Mononuclear cell (primary cell): Measurements from ENCODE around the gene ANO2. TPM values are rescaled to one million over a fixed set of nuclear protein-coding genes. Genes with fewer than 3 reads are reported as not detected.
"Not testable (repeated sequence)": the region's sequence is repeated elsewhere in the genome, so short reads cannot be mapped to it uniquely, and the experiment has no call there.

Experiments used
- H3K27me3 ChIP-seq: 2 replicates; pipeline ENCODE4 v1.6.0; 2011; ENCODE audit warnings: low read length, control low read depth; ENCODE audit not compliant: insufficient read depth
- H3K4me1 ChIP-seq: 2 replicates; pipeline ENCODE4 v1.5.1; 2011; ENCODE audit warnings: mild to moderate bottlenecking, low read length, control low read depth; ENCODE audit not compliant: insufficient read depth
- H3K4me3 ChIP-seq: 2 replicates; pipeline ENCODE4 v1.5.1; 2011; ENCODE audit warnings: mild to moderate bottlenecking, low read length, moderate library complexity
- H3K9me3 ChIP-seq: 2 replicates; pipeline ENCODE4 v1.5.1; 2011; ENCODE audit warnings: low read depth, mild to moderate bottlenecking, control low read depth, low read length
- total RNA-seq: library from RNA; depleted of rRNA; stranded (reverse); fragments of >200 nt; gene quantifications from one replicate; pipeline ENCODE4 v1.2.3, GENCODE V29; 2012

Gene ANO2
- total RNA-seq, 1 donor, result 0.31 TPM

DNA sequence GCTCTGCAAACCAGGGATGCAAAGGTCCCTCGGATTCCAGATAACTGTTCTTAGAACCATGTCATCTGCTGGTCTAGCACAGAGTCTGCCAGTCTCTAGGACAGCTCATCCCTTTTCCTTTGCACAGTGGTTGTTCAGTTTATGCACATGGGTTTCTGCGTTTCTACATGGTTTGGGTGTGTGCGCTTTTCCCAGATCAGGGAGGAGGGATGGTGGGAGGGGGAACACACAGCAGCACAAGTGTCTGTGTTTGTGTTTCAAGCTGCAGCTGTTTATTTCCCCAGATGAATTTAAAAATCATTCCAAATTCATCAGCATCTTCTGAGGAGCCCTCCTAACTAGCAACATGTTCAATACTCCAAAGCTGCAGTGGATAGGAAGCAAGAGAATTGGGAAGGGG, 45.4 kb downstream of the ANO2 start:
- Histone ChIP-seq H3K4me1 (no peaks in the 10 kb centered on the region), H3K4me3 (no peak overlapping the region), H3K9me3 (no peaks in the 10 kb centered on the region)

DNA sequence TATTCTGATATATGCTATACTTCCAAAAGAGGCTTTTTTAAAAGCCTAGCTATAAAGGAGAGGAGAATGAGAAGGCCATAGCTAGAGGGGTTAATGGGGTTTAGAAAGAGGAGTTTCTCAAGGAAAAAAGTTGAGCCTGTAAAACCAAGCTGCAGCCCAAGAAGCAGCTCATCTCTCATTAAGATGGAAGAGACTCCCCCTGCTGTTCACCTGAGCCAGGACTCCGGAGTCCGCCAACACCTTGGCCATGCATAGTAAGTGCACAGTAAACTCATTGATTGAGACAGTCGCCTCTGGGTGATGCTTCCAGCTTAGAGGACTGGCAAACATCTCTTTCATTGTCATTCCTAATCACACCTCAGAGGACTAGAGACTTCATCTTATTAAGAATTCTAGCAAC, 46.2 kb downstream of the ANO2 start:
- no peaks in the 10 kb centered on the region for H3K4me1 ChIP-seq

More for the DNA sequence above, 45.4 kb downstream of the ANO2 start:
- H3K27me3 ChIP-seq, result no peaks in the 10 kb centered on the region

GRCh38 chr12:5889381-5890047, 55.5 kb downstream of the ANO2 start:
- H3K4me1 ChIP-seq, result peaks cover 6% of the 10 kb centered on the region
- no peaks in the 10 kb centered on the region for H3K9me3 ChIP-seq
- H3K27me3 ChIP-seq, result peaks cover 21% of the 10 kb centered on the region
- no peak overlapping the region for H3K4me3 ChIP-seq

More for the DNA sequence above, 46.2 kb downstream of the ANO2 start:
- H3K27me3 ChIP-seq, result no peaks in the 10 kb centered on the region
- H3K4me3 ChIP-seq, result no peak overlapping the region
- no peaks in the 10 kb centered on the region for H3K9me3 ChIP-seq

- peaks cover 24% of the 10 kb centered on the region for H3K27me3 ChIP-seq
- no peaks in the 10 kb centered on the region for H3K9me3 ChIP-seq
- peaks cover 6% of the 10 kb centered on the region for H3K4me1 ChIP-seq
- no peak overlapping the region for H3K4me3 ChIP-seq
Measured at GRCh38 chr12:5888816-5889315, 56.2 kb downstream of the ANO2 start.

DNA sequence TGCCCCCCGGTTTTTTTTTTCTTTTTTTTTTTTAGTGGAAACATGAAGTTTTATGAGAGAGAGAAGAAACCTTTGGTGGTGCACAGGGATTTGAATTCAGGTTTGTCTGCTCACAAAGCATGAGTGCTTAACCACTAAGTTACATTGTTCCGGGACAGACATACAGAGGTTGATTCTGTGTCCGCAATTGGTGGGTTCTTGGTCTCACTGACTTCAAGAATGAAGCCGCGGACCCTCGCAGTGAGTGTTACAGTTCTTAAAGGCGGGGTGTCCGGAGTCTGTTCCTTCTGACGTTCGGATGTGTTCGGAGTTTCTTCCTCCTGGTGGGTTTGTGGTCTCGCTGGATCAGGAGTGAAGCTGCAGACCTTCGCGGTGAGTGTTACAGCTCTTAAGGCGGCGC, 57.2 kb downstream of the ANO2 start:
- peaks cover 24% of the 10 kb centered on the region for H3K27me3 ChIP-seq
- H3K4me1 ChIP-seq, H3K9me3 ChIP-seq, H3K4me3 ChIP-seq: not testable (repeated sequence)

GRCh38 chr12:5884866-5885265, 60.2 kb downstream of the ANO2 start:
- peaks cover 6% of the 10 kb centered on the region for H3K4me1 ChIP-seq
- no peak overlapping the region for H3K4me3 ChIP-seq
- no peaks in the 10 kb centered on the region for H3K9me3 ChIP-seq
- peaks cover 21% of the 10 kb centered on the region for H3K27me3 ChIP-seq

- Histone ChIP-seq H3K27me3 (peaks cover 21% of the 10 kb centered on the region), H3K4me3 (no peak overlapping the region), H3K4me1 (peaks cover 6% of the 10 kb centered on the region), H3K9me3 (no peaks in the 10 kb centered on the region)
Measured at GRCh38 chr12:5884285-5884684, 60.8 kb downstream of the ANO2 start.

DNA sequence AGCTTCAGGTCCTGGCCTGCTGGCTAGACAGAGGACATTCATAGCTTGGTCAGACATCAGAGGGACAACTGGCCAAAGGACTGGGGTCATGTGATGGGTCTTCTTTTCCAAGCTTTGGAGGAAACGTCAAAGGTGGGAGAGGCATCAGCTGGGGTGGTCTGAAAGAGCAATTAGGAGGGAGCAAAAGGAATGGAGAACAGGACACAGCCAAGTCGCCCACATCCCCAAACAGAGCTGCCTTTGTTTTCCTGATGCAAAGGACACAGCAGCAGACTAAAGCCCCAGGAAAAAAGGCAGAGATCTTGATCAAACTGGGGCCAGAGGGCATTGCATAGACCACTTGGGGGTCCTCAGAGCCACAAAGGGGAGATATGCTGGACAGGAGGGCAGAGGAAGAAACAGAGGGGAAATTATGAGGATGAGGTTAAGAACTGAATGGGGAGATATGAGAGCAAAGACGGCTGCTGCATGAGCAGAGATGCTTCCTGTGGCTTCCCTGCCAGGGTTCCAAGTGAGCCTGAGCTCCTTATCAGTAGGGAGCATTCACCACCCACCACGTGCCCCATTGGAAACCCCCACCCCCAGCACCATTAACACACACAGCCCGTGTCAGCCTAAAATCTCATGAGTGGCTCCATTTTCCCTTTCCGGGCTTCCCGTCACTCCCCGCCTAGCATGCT, 62.4 kb downstream of the ANO2 start:
- Histone ChIP-seq H3K4me3 (no peak overlapping the region), H3K9me3 (no peaks in the 10 kb centered on the region), H3K27me3 (peaks cover 20% of the 10 kb centered on the region), H3K4me1 (peaks cover 5% of the 10 kb centered on the region)

- Histone ChIP-seq H3K4me3 (no peak overlapping the region), H3K4me1 (no peaks in the 10 kb centered on the region), H3K27me3 (peaks cover 13% of the 10 kb centered on the region), H3K9me3 (no peaks in the 10 kb centered on the region)
Measured at GRCh38 chr12:5881666-5882065, 63.4 kb downstream of the ANO2 start.

- Histone ChIP-seq H3K9me3 (no peaks in the 10 kb centered on the region), H3K4me3 (no peak overlapping the region), H3K4me1 (no peaks in the 10 kb centered on the region), H3K27me3 (peaks cover 9% of the 10 kb centered on the region)
Measured at GRCh38 chr12:5881101-5881606, 63.9 kb downstream of the ANO2 start.

GRCh38 chr12:5875851-5876250, 69.2 kb downstream of the ANO2 start:
- H3K4me1 ChIP-seq, result no peaks in the 10 kb centered on the region
- H3K27me3 ChIP-seq, result no peaks in the 10 kb centered on the region
- no peaks in the 10 kb centered on the region for H3K9me3 ChIP-seq
- H3K4me3 ChIP-seq, result no peak overlapping the region

GRCh38 chr12:5874514-5874913, 70.5 kb downstream of the ANO2 start:
- H3K4me3 ChIP-seq, result no peak overlapping the region
- no peaks in the 10 kb centered on the region for H3K27me3 ChIP-seq
- no peaks in the 10 kb centered on the region for H3K4me1 ChIP-seq
- no peaks in the 10 kb centered on the region for H3K9me3 ChIP-seq

GRCh38 chr12:5873281-5873919, 71.7 kb downstream of the ANO2 start:
- Histone ChIP-seq H3K4me1 (no peaks in the 10 kb centered on the region), H3K9me3 (no peaks in the 10 kb centered on the region), H3K27me3 (no peaks in the 10 kb centered on the region), H3K4me3 (no peak overlapping the region)

DNA sequence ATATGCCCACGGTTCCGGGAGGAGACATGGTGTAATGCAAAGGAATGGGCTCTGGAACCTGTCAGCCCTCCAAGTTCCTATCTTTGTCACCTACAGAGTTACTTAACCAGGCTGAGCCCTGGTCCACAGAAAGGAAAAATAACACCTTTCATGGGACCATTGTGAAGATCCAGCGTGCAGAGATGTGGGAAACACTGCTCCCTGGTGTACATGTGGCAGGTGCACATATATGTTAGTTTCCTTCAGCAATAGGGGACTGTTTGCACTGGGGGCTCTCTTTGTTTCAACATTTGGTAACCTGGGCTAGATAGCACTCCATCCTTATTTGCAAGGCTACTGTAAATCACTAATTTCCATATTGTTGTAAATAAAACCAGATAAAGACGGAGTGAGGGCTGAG, 72.3 kb downstream of the ANO2 start:
- H3K9me3 ChIP-seq, result no peaks in the 10 kb centered on the region
- no peak overlapping the region for H3K4me3 ChIP-seq
- H3K4me1 ChIP-seq, result no peaks in the 10 kb centered on the region
- H3K27me3 ChIP-seq, result no peaks in the 10 kb centered on the region

DNA sequence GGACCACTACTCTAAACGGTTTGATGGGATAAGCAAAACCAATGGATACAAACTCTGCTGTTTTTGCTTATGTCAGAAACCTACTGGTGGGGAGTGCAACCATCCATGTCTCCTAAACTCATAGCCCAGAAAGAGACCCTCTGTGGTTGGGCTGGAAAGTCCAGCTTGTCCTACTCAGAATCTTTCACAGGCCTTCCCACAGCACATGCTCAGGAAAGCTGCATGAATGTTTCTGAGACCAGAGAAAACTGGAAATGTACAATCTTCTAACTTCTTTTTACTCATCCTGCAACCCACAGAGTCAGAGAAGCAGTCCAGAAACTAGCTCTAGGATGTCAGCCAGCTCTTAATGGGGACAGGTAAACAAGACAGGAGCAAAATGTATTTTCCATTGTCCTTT, 73.3 kb downstream of the ANO2 start:
- Histone ChIP-seq H3K9me3 (no peaks in the 10 kb centered on the region), H3K27me3 (no peaks in the 10 kb centered on the region), H3K4me3 (no peak overlapping the region), H3K4me1 (no peaks in the 10 kb centered on the region)
